Epidermal melanocyte (primary cell): ENCODE measurements around the gene ETHE1.
"Not testable (repeated sequence)": the region's sequence is repeated elsewhere in the genome, so short reads cannot be mapped to it uniquely, and the experiment has no call there.

ENCODE experiments used
- DNase-seq: peaks from one replicate; pipeline ENCODE4 v3.0.0; 2011; ENCODE audit warnings: low spot score; ENCODE audit not compliant: insufficient read length

Gene ETHE1

DNA sequence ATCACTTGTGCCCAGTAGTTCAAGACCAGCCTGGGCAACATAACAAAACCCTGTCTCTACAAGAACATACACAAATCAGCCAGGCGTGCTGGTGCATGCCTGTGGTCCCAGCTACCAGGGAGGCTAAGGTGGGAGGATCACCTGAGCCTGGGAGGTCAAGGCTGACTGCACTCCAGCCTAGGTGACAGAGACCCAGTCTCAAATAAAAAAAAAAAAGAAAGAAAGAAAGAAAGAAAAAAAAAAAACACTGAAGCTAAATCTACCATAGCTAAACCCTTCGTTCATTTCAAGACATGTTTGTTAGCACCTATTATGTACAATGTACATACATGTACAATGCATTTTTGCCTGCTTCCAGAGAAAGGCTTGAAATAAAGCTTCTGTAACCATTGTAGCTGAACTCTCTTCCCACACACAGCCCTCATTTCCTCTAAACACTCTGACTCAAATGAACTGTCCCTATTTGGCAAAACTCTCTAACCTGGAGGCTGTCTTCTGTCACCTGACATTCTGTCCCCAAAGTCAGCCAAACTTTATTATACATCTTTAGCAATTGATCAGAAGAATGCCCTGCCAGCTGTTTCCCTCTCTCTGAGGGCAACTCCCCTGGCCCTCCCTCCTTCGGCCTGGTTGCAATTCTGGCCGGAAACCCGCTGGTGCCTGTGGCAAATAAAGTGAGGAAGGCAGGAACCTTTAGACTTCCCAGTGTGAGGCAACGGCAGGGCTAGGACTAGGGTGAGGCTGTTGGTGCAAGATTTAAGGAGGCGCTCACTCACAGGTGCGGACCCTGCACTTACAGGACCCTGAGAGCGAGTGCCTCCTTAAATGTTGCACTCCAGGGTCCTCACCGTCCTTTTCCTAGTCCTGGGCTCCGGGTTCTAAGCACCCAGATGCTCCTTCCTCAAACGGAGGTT, 1.8 kb downstream of the ETHE1 start:
- DNase-seq, result no peak

DNA sequence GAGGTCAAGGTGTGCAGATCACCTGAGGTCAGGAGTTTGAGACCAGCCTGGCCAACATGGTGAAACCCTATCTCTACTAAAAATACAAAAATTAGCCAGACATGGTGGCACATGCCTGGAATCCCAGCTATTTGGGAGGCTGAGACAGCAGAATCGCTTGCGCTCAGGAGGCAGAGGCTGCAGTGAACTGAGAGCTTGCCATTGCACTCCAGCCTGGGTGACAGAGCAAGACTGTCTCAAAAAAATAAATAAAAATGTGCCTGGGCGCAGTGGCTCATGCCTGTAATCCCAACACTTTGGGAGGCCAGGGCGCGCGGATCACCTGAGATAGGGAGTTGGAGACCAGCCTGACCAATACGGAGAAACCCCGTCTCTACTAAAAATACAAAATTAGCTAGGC, 3.3 kb downstream of the ETHE1 start:
- not testable (repeated sequence) for DNase-seq

DNA sequence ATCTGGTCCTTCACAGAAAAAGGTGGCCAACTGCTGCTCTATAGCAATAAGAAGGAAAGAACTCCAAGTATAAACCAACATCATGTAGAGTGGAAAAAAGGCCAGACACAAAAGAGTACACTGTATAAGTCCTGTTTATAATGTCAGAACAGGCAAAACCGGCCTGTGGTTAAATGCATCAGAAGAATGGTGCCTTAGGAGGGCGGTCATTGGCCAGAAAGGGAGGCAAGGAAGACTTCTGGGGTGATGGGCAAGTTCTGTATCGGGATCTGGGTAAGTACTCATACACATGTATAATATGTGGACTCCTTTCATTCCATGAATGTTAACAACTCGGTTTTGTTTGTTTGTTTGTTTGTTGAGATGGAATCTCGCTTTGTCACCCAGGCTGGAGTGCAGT, 4.1 kb downstream of the ETHE1 start:
- no peak for DNase-seq

DNA sequence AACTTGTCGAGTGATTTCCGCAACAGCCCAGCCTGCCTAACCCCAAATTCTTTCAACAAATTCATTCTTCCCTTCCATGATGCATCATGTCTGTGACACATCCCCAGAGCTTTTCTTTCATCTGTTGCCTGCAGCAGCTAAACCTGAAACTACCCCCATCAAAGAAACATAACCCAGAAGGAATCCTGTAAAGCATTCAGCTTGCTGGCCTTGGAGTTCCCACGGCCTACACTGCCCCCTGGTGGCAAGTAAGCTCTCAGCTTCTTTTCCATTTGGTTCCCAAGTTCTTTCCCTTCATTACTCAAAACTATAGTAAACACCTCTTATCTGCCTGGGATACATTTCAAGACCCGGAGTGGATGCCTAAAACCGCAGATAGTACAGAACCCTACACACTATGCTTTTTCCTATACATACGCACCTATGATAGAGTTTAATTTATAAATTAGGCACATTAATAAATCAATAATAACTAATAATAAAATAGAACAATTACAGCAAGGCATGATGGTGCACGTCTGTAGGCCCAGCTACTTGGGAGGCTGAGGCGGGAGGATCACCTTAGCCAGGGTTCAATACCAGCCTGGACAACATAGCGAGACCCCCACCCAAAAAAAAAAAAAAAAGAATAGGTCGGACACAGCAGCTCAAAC, 7.4 kb downstream of the ETHE1 start:
- DNase-seq, result peak; percentile 86

DNA sequence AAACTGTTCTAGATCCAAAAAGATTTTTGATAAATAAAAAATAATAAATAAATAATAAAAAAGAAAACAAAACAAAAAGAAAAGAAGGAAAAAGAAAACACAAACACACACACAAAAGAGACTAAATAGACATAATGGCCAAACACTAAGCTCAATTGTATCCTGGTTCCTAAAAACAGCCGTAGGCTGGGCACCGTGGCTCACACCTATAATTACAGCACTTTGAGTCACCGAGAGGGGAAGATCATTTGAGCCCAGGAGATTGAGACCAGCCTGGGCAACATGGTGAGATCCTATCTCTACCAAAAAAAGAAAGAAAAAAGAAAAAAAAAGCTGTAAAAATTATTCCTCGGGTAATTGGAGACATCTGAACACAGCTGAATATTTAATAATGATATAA, 8.9 kb downstream of the ETHE1 start:
- no peak for DNase-seq

DNA sequence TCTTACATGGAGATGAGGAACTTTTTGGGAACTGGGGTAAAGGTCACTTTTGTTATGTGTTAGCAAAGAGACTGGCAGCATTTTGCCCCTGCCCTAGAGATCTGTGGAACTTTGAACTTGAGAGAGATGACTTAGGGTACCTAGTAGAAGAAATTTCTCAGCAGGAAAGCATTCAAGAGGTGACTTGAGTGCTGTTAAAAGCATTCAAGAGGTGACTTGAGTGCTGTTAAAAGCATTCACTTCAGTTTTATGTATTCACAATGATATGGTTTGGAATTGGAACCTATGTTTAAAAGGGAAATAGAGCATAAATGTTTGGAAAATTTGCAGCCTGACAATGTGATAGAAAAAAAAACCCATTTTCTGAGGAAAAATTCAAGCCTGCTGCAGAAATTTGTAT, 14.6 kb downstream of the ETHE1 start:
- not testable (repeated sequence) for DNase-seq

DNA sequence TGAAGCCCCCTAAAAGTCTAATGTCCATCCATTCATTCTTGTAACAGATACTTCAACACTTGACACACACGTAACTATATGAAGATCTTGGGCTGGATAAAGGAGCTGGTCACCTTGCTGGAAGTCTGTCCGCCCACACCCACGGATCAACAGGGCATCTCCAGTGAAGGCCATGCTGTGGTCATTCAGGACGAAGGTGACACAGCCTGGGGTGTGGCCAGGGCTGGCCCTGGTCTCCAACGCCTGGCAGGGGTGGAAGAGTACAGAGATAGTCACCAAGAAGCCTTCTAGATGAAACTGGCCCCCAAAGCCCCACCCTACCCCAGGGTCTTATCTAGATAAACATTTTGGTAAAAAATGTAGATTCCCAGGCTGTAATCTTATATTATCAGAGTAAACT, 15.7 kb downstream of the ETHE1 start:
- DNase-seq, result no peak

DNA sequence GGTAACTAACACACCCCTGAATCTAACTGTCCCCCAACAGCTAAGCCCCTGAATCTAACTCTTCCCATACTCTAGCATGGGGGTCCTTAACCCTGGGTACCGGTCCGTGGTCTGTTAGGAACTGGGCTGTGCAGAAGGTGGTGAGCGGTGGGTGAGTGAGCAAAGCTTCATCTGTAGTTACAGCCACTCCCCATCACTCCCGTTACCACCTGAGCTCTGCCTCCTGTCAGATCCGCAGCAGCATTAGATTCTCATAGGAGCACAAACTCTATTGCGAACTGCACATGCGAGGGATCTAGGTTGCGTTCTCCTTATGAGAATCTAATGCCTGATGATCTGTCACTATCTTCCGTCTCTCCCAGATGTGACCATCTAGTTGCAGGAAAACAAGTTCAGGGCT, 16.3 kb downstream of the ETHE1 start:
- DNase-seq, result no peak

DNA sequence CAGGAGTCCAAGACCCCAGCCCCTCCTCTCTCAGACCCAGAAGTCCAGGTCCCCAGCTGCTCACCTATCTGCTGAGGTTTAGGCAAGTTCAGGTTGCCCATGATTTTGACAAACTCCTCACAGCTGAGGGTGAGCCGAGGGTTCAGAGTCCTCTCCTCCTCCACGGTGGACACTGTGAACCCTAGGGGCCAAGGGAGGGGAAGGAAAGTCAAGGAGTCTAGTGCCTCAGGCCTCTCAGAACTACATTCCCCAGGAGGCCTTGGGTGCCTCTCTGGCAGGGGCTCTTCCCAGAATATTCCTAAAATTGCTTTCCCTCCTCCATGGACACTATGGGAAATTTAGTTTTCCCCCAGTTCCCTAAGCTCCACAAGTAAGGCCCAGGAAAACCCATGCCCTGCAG, 19.1 kb downstream of the ETHE1 start:
- no peak for DNase-seq

DNA sequence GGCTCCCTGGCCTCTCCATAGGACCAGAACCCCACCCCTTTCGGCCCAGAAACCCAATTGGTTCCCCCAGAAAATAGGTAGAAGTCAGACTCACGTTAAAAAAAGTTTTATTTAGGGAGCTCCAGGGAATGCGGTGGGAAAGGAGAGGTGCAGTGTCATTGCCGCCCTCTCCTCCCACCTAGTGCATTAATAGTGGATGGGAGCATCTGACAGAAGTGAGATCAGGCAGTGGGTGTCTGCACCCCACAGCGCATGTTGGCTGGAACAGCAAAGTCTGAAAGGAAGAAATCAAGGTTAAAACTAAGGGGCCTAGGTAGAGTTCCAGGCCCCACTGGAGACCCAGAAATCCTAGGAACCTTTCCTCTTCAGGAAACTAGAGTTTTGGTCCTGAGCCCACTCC, 20.4 kb downstream of the ETHE1 start:
- DNase-seq, result no peak

DNA sequence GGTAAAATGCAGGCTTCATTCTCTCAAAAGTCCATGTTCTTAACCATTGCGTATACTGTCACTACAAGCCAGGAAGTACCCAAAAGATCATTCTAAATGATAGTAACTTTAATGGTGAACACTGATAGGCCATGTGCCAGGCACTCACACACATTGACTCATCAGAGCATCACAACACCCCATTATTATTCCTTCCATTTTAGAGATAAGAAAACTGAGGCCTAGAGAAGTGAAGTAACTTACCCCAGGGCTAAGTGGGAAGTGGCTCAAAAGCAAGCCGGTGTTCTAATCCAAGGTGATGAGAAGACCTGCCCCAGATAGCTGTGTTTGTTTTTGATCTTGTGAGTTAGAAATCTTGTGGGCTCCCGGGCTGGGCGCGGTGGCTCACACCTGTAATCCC, 21.1 kb downstream of the ETHE1 start:
- no peak for DNase-seq

DNA sequence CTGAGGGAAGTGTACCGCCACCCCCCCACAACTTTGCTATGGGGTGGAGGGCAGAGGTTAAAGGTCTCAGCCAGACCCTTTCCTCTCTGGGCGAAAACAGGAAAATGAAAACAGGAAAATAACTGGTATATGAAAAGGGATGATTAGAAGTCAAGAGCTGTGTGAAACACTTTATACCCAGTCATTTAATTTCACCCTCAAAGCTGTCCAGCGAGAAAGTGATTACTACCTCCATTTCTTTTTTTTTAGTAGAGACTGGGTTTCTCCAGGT, 21.9 kb downstream of the ETHE1 start:
- DNase-seq, result no peak

DNA sequence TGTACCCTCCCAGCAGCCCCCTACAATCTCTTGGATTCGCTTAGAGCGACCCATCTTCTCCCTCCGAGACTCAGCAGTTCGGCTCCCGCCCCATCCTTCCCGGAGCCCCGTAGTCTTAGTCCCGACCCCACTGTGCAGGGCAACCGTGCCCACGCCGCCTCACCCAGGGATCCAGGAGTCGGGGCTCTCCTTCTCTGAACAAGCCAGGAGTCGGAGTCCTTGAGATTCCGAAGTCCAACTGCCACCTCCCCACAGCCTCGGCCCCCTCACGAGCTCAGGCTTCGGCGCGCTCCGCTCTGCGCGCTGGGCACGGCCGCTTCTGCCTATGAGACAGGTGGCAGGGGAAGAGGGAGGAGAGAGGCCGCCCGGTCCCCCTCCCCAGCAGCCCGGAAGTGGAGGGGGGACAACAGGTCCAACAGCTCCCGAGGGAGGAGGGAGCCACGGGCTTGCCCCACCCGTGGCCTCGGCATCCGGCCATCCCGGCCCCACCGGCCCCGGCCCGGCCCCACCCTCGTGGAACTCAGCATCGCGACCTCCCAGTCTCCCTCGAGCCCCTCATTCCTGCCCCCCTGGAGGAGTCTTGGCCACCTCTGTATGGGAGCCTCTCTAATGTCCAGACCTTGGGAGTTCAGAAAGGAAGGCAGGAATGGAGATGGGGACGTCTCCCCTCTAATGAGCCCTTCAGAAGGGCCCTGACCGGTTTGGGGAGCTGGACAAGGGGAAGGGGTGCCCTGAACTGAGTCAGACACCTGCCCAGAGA, 22.4 kb downstream of the ETHE1 start, which contains the start of gene PHLDB3:
PHLDB3 (minus strand) TSS at position 321 of the 760 bp plus-strand sequence. CDS start 628 bp downstream, outside the sequence.
- no peak for DNase-seq

DNA sequence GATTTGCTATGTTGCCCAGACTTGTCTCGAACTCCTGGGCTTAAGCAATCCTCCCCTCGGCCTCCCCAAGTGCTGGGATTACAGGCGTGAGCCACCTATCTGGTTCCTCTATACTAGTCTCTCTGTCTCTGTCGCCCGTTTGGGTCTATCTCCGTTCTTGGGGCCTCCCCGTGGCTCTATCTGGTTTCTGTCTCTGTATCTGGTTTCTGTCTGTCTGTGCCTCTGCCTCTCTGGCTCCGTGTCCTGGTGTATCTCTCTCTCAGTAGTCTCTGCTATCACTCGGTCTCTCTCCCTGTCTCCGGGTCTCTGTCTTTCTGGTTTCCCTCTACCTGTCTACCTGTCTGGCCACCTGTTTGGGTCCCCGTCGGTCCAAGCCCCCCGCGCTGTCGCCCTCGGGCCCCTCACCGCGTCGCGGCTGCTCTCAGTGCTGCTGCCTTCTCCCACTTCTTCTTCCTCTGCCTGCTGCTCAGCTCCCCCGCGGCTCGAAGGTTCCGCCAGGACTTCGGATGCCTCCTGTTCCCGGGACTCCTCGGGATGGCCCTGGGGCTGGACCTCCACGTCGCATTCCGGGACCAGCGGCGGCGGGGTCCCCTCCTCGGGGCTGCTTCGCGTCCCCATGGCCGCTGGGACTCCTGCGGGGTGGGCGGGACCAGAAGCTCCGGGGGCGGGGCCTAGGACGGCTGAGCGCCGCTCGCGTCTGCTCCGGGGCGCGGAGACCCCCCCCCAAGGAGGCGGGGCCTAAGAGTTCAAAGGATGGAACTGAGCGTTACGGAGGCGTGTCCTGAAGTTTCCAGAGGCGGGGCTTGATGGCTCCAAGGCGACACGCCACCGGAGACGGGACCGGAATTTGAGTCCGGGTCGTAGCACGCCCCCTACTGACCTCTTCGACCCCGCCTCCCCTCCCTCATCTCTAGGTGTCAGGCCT, 23.2 kb downstream of the ETHE1 start:
- peak; percentile 97 for DNase-seq

DNA sequence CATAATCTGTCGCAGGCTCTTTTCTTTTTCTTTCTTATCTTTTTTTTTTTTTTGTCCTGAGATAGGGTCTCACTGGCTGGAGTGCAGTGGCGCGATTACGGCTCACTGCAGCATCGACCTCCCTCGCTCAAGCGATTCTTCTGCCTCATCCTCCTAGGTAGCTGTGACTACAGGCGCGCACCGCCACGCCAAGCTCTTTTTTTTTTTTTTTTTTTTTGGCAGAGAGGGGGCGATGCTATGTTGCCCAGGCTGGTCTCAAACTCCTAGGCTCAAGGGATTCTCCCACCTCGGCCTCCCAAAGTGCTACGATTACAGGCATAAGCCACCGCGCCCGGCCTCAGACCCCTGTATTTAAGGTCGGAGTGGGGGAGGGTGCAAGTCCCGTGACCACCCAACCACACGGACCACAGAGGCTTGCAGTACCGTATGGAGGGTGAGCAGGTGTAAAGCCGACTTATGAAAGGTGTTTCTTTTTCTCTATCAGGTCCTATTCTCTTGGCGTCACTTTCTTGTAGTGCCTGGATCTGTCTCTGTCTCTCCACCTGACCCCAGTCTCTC, 24.5 kb downstream of the ETHE1 start:
- DNase-seq, result no peak

DNA sequence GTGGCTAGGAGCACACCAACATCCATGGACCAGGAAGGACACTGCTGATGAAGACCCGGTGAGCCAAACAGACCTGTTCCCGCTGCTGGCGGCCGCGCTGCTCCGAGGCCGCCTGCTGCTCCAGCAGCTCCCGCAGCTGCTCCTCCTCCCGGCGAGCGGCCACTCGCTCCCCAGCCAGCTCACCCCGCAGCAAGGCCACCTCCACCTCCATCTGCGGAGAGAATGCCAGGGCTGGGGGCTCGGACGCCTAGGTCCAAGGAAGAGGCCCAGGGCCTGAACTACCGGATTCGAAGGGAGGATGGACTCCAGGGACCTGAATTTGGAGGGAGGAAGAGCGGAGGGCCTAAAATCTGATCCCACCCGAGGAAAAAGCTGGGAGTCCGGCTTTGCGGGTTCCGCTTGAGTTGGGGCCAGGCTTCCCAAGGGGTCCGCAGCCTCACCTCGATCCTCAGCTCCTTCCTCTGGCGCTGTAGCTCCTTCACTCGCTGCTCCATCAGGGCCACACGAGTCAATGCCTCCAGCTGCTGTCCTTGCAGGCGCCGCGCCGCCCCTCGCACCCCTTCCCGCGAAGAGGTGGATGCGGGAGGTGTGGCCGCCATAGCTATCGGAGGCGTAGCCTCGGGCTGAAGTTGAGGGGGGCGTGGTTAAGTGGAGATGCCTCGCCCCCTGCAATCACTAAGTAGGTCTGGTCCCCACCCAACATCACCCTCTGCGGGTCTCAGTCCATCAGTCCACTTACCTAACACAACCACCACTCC, 25.2 kb downstream of the ETHE1 start:
- DNase-seq, result no peak

DNA sequence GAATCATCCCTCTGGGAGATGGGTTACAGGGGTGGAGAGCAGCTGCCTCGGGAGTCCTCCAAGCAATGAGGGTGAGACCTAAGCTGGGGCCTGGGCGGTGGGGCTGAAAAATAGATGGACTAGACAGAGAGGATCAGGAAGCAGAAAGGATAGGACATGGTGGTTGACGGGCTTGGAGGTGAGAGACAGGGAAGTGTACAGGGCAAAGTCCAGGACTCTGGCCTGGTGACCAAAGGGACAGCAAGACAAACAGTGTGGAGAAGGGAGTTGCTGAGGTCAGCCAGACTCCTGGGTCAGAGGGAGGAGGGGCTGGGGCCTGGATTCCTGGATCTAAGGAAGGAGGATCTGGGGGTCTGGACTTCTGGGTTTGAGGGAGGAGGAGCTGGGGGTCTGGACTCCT, 28.0 kb downstream of the ETHE1 start:
- DNase-seq, result no peak

DNA sequence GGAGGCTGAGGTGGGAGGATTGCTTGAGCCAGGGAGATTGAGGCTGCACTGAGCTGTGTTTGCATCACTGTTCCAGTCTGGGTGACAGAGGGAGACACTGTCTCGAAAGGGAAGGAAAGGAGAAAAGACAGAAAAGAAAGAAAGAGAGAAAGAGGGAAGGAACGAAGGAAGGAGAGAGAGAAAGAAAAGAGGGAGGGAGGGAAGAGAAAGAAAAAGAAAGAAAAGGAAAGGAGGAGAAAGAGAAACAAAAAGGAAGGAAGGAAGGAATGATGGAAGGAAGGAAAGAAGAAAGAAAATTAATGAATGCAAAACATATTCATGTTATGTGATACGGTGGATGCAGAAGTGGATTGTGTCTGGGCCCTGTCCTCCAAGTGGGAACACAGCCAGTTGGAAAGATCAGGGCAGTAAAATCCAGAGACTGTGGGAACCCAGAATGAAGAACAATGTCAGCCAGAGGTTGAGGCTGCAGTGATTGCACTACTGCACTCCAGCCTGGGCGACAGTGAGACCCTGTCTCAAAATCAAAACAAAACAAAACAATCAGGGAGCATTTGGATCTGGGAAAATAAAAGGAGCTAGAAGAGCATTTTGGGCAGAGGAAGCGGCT, 28.7 kb downstream of the ETHE1 start:
- no peak for DNase-seq

DNA sequence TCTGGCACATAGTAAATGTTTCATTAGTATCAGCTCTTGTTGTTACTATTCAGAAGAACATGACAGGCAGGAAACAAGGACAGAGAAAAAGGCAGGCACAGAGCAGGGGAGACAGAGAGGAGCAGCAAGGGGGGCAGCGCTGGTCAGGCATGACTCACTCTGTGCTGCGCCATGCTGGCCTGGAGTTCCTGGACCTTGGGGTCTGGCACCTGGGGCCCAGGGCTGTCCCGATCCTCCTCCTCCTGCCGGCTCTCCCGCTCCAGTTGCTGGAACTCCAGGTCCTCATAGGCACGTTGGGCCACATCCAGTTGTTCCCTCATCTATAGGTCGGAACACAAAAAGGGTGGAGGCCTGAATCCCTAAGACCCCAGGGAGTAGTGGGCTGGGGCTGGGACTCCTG, 30.0 kb downstream of the ETHE1 start:
- DNase-seq, result no peak

DNA sequence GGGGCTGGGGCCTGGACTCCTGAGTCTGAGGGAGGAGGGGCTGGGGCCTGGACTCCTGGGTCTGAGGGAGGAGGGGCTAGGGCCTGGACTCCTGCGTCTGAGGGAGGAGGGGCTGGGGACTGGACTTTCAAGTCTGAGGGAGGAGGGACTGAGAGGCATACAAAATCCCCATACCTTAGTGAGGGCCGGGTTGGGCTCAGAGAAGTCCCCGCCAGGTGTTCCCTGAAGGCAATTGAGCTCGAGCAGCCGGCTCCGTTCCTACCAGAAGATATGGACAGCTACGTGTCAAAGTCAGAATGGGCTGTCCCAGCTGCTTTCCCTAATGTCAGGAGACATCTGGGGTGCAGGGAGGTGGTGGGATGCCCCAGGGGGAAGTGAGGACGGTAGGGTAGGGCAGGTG, 31.9 kb downstream of the ETHE1 start:
- no peak for DNase-seq
